Esophagus squamous epithelium (tissue), 5 donors: Measurements from ENCODE around the gene PRSS3. TPM values are rescaled to one million over a fixed set of nuclear protein-coding genes. Genes with fewer than 3 reads are reported as not detected.

ENCODE experiments used
- DNase-seq: peaks from one replicate; lab custom pipeline; 2025; lab: John Stamatoyannopoulos, UW
- H3K27ac ChIP-seq, 4 donors: fragments of 200-600 bp; sonication (generic); one replicate each; pipeline ENCODE4 v1.5.1; 2016 to 2019; ENCODE audit warnings: mild to moderate bottlenecking in 1 of 4
- H3K27me3 ChIP-seq, 4 donors: fragments of 200-600 bp; sonication (generic); 1 replicate in 3 of 4; 2 replicates in 1 of 4; pipeline versions ENCODE4 v1.5.1 to v1.6.0; 2017 to 2021; ENCODE audit warnings: antibody characterized with exemption in 1 of 4
- H3K36me3 ChIP-seq, 3 donors: fragments of 200-600 bp; sonication (generic); one replicate each; pipeline ENCODE4 v1.5.1; 2016 to 2019
- H3K4me1 ChIP-seq, 3 donors: fragments of 200-600 bp; sonication (generic); one replicate each; pipeline ENCODE4 v1.5.1; 2017 to 2019
- H3K4me3 ChIP-seq, 4 donors: fragments of 200-600 bp; sonication (generic); 1 replicate in 3 of 4; 2 replicates in 1 of 4; pipeline ENCODE4 v1.5.1; 2016 to 2019; ENCODE audit warnings: mild to moderate bottlenecking in 2 of 4, moderate library complexity in 1 of 4
- H3K9me3 ChIP-seq, 3 donors: fragments of 200-600 bp; sonication (generic); one replicate each; pipeline ENCODE4 v1.5.1; 2016 to 2019
- POLR2A ChIP-seq, 4 donors: fragments of 450-650 bp; IDR thresholded peaks; one replicate each; pipeline ENCODE4 v1.6.1; 2017; ENCODE audit warnings: antibody characterized with exemption in 4 of 4, mild to moderate bottlenecking in 4 of 4, moderate library complexity in 3 of 4
- WGBS, 2 donors: methylation state at CpG; one replicate each; pipeline ENCODE4 v1.1.5; 2018; 5-methylcytosine and 5-hydroxymethylcytosine counted together
- intact Hi-C: fragments of 100-400 bp; cut with DNase I; formaldehyde crosslinking; loops from one replicate; pipeline ENCODE4 v1.15.0; 2022
- total RNA-seq, 4 donors: library from RNA; depleted of rRNA; stranded (reverse); fragments of >200 nt; gene quantifications; one replicate each; pipeline ENCODE4 v1.1.0, GENCODE V29; 2016
- TF ChIP-seq, protein P1 (sequence below), 6 experiments: fragments of 450-650 bp in 4 of 6; fragments of 200-600 bp in 2 of 6; sonication (generic) in 2 of 6; IDR thresholded peaks; one replicate each; pipeline ENCODE4 v1.5.1; 2016 to 2019; ENCODE audit warnings: antibody characterized with exemption in 6 of 6, mild to moderate bottlenecking in 4 of 6, moderate library complexity in 4 of 6
- donor health status: DM: yes; HTN: yes; CAD: no.

The PRSS3 gene
- total RNA-seq, 4 donors from 2014 or later, result 39.5 to 204 (median 56.5) TPM

DNA sequence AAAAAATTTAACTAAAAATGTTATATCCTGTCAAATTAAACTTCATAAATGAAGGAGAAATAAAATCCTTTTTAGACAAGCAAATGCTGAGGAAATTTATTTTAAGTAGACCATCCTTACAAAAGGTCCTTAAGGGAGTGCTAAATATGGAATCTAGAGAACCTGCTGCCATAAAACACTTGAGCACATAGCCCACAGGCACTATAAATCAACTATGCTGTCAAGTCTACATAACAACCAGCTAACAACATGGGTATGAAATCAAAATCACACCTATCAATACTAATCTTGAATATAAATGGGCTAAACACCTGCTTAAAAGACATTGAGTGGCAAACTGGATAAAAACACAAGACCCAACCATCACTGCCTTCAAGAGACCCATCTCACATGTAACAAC, 15.1 kb upstream of the PRSS3 start:
- H3K36me3 ChIP-seq, result no peaks in the 10 kb centered on the region
- DNase-seq, result no peak
- H3K4me1 ChIP-seq, result peaks cover 0 to 24% (median 6%) of the 10 kb centered on the region in 3 donors
- H3K27me3 ChIP-seq, result no peaks in the 10 kb centered on the region
- intact Hi-C loops, result no loop called here
- H3K9me3 ChIP-seq, result no peaks in the 10 kb centered on the region
- TF ChIP-seq POLR2A (IDR thresholded peaks at IDR 0.05), result no peak
- TF ChIP-seq, protein P1, sequence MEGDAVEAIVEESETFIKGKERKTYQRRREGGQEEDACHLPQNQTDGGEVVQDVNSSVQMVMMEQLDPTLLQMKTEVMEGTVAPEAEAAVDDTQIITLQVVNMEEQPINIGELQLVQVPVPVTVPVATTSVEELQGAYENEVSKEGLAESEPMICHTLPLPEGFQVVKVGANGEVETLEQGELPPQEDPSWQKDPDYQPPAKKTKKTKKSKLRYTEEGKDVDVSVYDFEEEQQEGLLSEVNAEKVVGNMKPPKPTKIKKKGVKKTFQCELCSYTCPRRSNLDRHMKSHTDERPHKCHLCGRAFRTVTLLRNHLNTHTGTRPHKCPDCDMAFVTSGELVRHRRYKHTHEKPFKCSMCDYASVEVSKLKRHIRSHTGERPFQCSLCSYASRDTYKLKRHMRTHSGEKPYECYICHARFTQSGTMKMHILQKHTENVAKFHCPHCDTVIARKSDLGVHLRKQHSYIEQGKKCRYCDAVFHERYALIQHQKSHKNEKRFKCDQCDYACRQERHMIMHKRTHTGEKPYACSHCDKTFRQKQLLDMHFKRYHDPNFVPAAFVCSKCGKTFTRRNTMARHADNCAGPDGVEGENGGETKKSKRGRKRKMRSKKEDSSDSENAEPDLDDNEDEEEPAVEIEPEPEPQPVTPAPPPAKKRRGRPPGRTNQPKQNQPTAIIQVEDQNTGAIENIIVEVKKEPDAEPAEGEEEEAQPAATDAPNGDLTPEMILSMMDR (IDR thresholded peaks at IDR 0.05), result no peak
- no peak overlapping the region for H3K4me3 ChIP-seq
- H3K27ac ChIP-seq, result peak overlapping the region in 1 of 4 donors; percentile 31

DNA sequence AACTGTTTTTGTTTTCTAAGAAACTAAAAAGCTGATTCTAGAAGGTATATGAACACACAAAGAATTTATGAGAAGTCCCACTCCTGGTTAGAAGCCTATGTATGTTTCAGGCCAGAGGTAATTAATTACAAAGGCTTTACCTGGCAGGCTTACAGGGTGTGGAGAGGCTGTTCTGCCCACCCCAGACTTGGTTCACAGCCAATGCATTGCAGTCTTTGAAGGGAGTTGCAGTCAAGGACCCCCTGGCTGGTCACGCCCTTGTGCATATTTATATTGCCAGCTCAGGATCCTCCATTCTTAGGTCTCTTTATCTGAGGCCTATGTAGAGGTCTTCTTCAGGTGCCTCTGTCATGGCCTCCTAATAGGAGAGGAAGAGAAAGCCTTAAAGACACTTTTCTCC, 13.6 kb upstream of the PRSS3 start:
- H3K27me3 ChIP-seq, result no peaks in the 10 kb centered on the region
- WGBS, 2 donors, result 83 to 91% methylated on average over 1 of the region's 1 CpG
- TF ChIP-seq, protein P1 (IDR thresholded peaks at IDR 0.05), result no peak
- no peak for TF ChIP-seq POLR2A (IDR thresholded peaks at IDR 0.05)

DNA sequence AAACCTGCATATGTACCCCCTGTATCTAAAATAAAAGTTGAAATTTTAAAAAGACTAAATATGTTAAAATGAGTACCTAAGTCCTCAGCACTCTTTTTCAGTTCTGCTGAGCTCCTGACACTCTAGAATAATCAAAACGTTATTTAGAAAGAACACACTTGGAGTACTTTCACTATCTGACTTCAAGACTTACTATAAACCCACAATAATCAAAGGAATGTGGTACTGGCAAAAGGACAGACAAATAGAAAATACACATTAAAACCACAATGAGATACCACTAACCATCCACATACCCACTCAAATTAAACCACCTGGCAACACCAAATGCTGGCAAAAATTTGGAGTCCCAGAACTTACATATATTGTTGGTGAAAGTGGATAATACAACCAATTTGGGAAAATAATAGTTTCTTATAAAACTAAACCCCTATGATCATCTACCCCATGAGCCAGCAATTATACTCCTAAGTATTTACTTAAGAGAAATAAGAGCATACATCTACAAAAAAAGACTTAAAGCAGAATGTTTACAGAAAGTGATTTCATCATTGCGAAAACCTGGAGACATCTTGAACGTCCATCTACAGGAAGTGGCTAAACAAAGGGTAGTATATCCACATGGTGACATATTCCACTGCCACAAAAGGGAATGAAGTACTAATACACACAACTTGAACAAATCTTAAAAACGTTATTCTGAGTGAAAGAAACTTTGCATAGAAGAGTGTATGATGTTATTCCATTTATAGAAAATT, 12.8 kb upstream of the PRSS3 start:
- DNase-seq, result no peak
- 34 to 36% methylated on average over 4 of the region's 4 CpGs for WGBS, 2 donors
- Histone ChIP-seq H3K27me3 (no peaks in the 10 kb centered on the region), H3K27ac (no peak overlapping the region), H3K4me3 (no peak overlapping the region), H3K9me3 (no peaks in the 10 kb centered on the region), H3K4me1 (peaks cover 0 to 20% (median 6%) of the 10 kb centered on the region in 3 donors), H3K36me3 (no peaks in the 10 kb centered on the region)
- TF ChIP-seq, protein P1 (IDR thresholded peaks at IDR 0.05), result no peak
- no peak for TF ChIP-seq POLR2A (IDR thresholded peaks at IDR 0.05)
- intact Hi-C loops, result no loop called here

More for the DNA sequence above, 13.6 kb upstream of the PRSS3 start:
- no peak for DNase-seq
- Histone ChIP-seq H3K27ac (no peak overlapping the region), H3K4me3 (no peak overlapping the region), H3K9me3 (no peaks in the 10 kb centered on the region), H3K4me1 (peaks cover 0 to 20% (median 6%) of the 10 kb centered on the region in 3 donors), H3K36me3 (no peaks in the 10 kb centered on the region)
- intact Hi-C loops, result no loop called here

DNA sequence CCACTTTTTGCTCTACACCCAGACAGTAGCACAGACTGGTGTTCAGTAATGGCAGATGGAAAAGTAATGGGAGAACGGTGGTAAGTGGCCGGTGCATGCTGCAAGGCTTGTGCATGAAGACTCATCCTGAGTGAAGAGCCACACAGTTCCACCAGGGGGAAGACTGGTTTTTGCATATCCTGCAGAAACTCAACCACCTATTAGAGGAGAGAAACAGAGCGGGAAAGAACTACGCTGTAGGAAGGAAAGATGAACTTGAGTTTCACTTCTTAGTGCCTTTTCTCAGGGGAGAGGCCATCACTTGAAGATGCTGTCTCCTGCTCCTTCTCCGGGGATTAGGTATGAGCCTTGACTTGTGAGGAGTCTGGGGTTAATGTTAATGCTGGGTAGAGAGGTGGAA, 9.4 kb upstream of the PRSS3 start:
- intact Hi-C loops, result no loop called here
- no peak for TF ChIP-seq POLR2A (IDR thresholded peaks at IDR 0.05)
- TF ChIP-seq, protein P1 (IDR thresholded peaks at IDR 0.05), result peak in 1 of 6 experiments; percentile 15
- no peaks in the 10 kb centered on the region for H3K36me3 ChIP-seq
- H3K27ac ChIP-seq, result no peak overlapping the region
- no peaks in the 10 kb centered on the region for H3K27me3 ChIP-seq
- no peak overlapping the region for H3K4me3 ChIP-seq
- no peaks in the 10 kb centered on the region for H3K9me3 ChIP-seq
- 78 to 85% methylated on average over 5 of the region's 5 CpGs for WGBS, 2 donors
- H3K4me1 ChIP-seq, result no peaks in the 10 kb centered on the region
- DNase-seq, result no peak

DNA sequence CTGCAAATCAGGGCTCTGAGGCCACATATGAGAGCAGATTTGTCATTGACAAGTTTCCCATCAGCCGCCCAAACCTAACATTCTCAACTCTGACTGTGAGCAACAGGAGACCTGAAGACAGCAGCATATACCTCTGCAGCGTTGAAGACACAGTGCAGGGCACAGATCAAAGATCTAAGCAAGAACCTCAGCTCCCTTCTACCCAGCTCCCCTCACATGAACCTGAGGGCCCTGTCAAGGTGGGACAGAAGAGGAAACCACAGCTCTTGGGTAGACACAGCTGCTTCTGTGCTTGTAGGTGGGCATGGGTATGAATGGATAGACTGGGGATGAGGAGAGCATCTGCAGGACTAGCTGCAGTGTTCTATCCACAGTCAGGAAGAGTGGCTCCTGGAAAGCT, 8.7 kb upstream of the PRSS3 start:
- no peaks in the 10 kb centered on the region for H3K4me1 ChIP-seq
- 73 to 100% methylated on average over 1 to 2 of the region's 2 CpGs for WGBS, 2 donors
- no peak overlapping the region for H3K4me3 ChIP-seq
- no peak for DNase-seq
- no peaks in the 10 kb centered on the region for H3K36me3 ChIP-seq
- TF ChIP-seq, protein P1 (IDR thresholded peaks at IDR 0.05), result no peak
- no peak for TF ChIP-seq POLR2A (IDR thresholded peaks at IDR 0.05)
- no peaks in the 10 kb centered on the region for H3K9me3 ChIP-seq
- intact Hi-C loops, result no loop called here
- no peaks in the 10 kb centered on the region for H3K27me3 ChIP-seq
- H3K27ac ChIP-seq, result no peak overlapping the region
